AG04450 (cell line): Measurements from ENCODE around the gene UPF1. TPM values are rescaled to one million over a fixed set of nuclear protein-coding genes. Genes with fewer than 3 reads are reported as not detected.

Experiments used
- CTCF ChIA-PET: fragments of 300-600, 350-600 bp; formaldehyde crosslinking; extraction: SDS; loops from one replicate; lab custom pipeline; 2022; ENCODE audit warnings: antibody characterized with exemption, inconsistent platforms; lab: Charles Lee
- POLR2A ChIA-PET: fragments of 350-600 bp; formaldehyde crosslinking; extraction: SDS; loops from one replicate; lab custom pipeline; 2021; ENCODE audit warnings: antibody characterized with exemption, inconsistent platforms; lab: Yijun Ruan, JAX
- DNase-seq: peaks from one replicate; pipeline ENCODE4 v3.0.0-alpha.2; 2011; ENCODE audit warnings: low read depth, low spot score
- H3K27ac ChIP-seq: one replicate; pipeline ENCODE4 v1.5.1; 2012; ENCODE audit warnings: low read depth, low read length, control low read depth
- H3K27me3 ChIP-seq: one replicate; pipeline ENCODE4 v1.6.0; 2012; ENCODE audit warnings: low read length; ENCODE audit not compliant: control insufficient read depth, insufficient read depth
- H3K4me3 ChIP-seq: 2 replicates; pipeline ENCODE4 v1.5.1; 2011; ENCODE audit warnings: mild to moderate bottlenecking, low read depth, low read length, control low read depth
- H3K9me3 ChIP-seq: 2 replicates; pipeline ENCODE4 v1.5.1; 2012; ENCODE audit warnings: low read length; ENCODE audit not compliant: control insufficient read depth, insufficient read depth
- CTCF ChIP-seq: IDR thresholded peaks from 2 replicates; pipeline ENCODE4 v1.5.1; 2011; ENCODE audit warnings: low read depth, low read length, control low read depth, inconsistent platforms
- polyA plus RNA-seq: library from polyadenylated mRNA; depleted of rRNA; stranded (reverse); fragments of >200 nt; gene quantifications from 2 replicates; pipeline ENCODE4 v1.2.3, GENCODE V29; 2011

Gene UPF1
- polyA plus RNA-seq, 1 experiment: 28.2 TPM

DNA sequence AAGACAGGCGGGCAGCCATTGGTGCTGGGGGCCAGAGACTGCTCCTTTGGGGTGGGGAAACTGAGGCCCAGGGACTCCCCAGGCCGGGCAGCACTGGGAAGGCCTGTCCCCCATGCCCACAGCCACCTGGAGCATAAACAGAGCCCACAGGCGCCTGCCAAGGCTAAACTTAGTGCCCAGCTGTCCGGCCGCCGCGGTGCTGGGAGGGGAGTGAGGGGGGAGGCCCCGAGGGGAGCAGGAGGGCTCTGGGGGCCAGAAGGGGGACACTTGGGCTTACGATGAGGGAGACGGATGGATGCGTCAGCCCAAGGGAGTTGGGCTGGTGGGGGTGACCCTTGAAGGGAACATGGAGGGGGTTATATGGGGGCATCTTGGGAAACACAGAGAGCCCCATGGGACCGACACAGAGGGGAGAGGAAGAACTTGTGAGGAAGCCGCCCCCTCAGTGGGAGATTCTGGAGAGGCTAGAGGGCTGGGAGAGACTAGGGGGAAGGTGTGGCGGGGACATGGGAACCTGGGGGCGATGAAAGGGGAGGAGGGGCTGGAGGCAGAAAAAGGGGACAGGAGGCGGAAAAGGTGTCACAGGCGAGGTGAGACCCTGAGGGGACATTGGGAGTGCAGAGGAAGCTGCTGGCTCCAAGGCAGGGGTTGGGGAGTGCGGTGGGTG is 62.0 kb downstream of the UPF1 start:
- POLR2A ChIA-PET: interaction anchor here (0.5 to 1.5 kb wide), 2 partner anchors 26 to 1498 kb away, joined by 3 to 6 read pairs; partner anchors contain the start of genes COPE and DDX49
- DNase-seq: no peak
- CTCF ChIA-PET: no interaction called here

GRCh38 chr19:18894254-18895037 is 62.7 kb downstream of the UPF1 start:
- Histone ChIP-seq H3K27ac (no peak overlapping the region), H3K9me3 (no peaks in the 10 kb centered on the region; the same call in 1 of the 2 replicates), H3K4me3 (peak overlapping the region; percentile 55), H3K27me3 (peaks cover 28% of the 10 kb centered on the region)
- TF ChIP-seq CTCF: no peak
- no peak for DNase-seq
- ChIA-PET POLR2A (interaction anchor here (0.5 to 1.5 kb wide), 2 partner anchors 25 to 1499 kb away, joined by 3 to 6 read pairs; partner anchors contain the start of genes COPE and DDX49), CTCF (interaction anchor here (0.7 to 0.9 kb wide), 2 partner anchors 17 to 92 kb away, joined by 3 read pairs; no protein-coding TSS in a partner anchor)

More for the DNA sequence above, 62.0 kb downstream of the UPF1 start:
- Histone ChIP-seq H3K4me3 (no peak overlapping the region), H3K27me3 (peaks cover 28% of the 10 kb centered on the region), H3K9me3 (no peaks in the 10 kb centered on the region; the same call in 1 of the 2 replicates), H3K27ac (no peak overlapping the region)
- TF ChIP-seq CTCF: no peak

- DNase-seq: no peak
- CTCF ChIA-PET: interaction anchor here (0.7 to 0.9 kb wide), 2 partner anchors 16 to 91 kb away, joined by 3 read pairs; no protein-coding TSS in a partner anchor
- Histone ChIP-seq H3K27ac (no peak overlapping the region), H3K9me3 (no peaks in the 10 kb centered on the region; the same call in 1 of the 2 replicates), H3K4me3 (peak overlapping the region; percentile 55), H3K27me3 (peaks cover 26% of the 10 kb centered on the region)
- POLR2A ChIA-PET: interaction anchor here (1.3 to 1.5 kb wide), 2 partner anchors 24 kb away, joined by 5 to 6 read pairs; partner anchors contain the start of genes COPE and DDX49
- TF ChIP-seq CTCF: peak; percentile 32; the same call in 1 of the 2 replicates
These were observed 63.5 kb downstream of the UPF1 start for GRCh38 chr19:18895038-18895823.

GRCh38 chr19:18895824-18896341 is 64.1 kb downstream of the UPF1 start, which contains the start of gene CERS1:
TSS of gene CERS1 (minus strand) at chr19:18896158. CDS start at chr19:18896072, 86 bp downstream.
- CTCF ChIA-PET: no interaction called here
- Histone ChIP-seq H3K27ac (no peak within 1 kb of the TSS), H3K9me3 (peaks cover under 1% of the 10 kb centered on the region; the same call in 1 of the 2 replicates), H3K27me3 (peaks cover 23% of the 10 kb centered on the region), H3K4me3 (peak within 1 kb of the TSS; percentile 55)
- no peak for TF ChIP-seq CTCF
- DNase-seq: no peak
- POLR2A ChIA-PET: interaction anchor here (1.3 kb wide), 1 partner anchor 23 kb away, joined by 5 read pairs; the partner anchor contains the start of genes COPE and DDX49
